ENCODE results near the gene SLC38A7. TPM values are rescaled to one million over a fixed set of nuclear protein-coding genes. Genes with fewer than 3 reads are reported as not detected.

Gene SLC38A7
- total RNA-seq, result 6.7 TPM

- Histone ChIP-seq H3K27me3 (ENCODE audit: insufficient read depth, low read length) (no peaks in the 10 kb centered on the region), H3K4me3 (ENCODE audit: low read length) (peak within 1 kb of the TSS; percentile 74), H3K9me3 (ENCODE audit: low read depth, low read length) (no peaks in the 10 kb centered on the region), H3K4me1 (ENCODE audit: insufficient read depth, low read length) (peaks cover 14% of the 10 kb centered on the region)
Measured at GRCh38 chr16:58684354-58685083, at the start of gene SLC38A7. Gene SLC38A7 (minus strand): TSS chr16:58684770. CDS start chr16:58680126, 4,644 bp downstream.

GRCh38 chr16:58733671-58734458 is 49.3 kb upstream of the SLC38A7 start, which contains the start of gene GOT2:
Gene GOT2 (minus strand): TSS chr16:58734316. CDS start chr16:58734228, 88 bp downstream.
- H3K27me3 ChIP-seq (ENCODE audit: insufficient read depth, low read length), result no peaks in the 10 kb centered on the region
- peaks cover 18% of the 10 kb centered on the region for H3K4me1 ChIP-seq (ENCODE audit: insufficient read depth, low read length)
- H3K9me3 ChIP-seq (ENCODE audit: low read depth, low read length), result no peaks in the 10 kb centered on the region
- H3K4me3 ChIP-seq (ENCODE audit: low read length), result peak within 1 kb of the TSS; percentile 84

DNA sequence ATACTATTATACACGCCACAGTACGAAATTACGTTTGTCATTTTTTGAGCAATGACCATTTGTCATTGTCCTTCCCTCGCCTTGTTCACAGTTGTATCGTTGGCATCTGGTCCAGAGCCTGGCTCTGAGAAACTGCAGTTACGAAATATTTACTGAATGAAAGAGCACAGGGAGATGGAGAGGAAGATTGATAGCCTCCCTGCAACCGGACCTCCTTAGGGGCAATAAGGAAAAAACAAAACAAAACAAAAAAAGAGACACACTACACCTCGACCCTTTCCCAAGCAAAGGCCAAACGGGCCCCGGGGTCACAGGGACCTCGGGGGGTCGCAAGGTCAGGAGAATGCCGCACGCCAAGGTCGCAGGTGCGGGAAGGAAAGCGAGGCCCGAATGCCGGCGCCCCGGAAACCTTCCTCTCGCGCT is 48.7 kb upstream of the SLC38A7 start:
- H3K27me3 ChIP-seq (ENCODE audit: insufficient read depth, low read length), result no peaks in the 10 kb centered on the region
- H3K9me3 ChIP-seq (ENCODE audit: low read depth, low read length), result no peaks in the 10 kb centered on the region
- H3K4me1 ChIP-seq (ENCODE audit: insufficient read depth, low read length), result peaks cover 18% of the 10 kb centered on the region
- peak overlapping the region; percentile 84 for H3K4me3 ChIP-seq (ENCODE audit: low read length)

DNA sequence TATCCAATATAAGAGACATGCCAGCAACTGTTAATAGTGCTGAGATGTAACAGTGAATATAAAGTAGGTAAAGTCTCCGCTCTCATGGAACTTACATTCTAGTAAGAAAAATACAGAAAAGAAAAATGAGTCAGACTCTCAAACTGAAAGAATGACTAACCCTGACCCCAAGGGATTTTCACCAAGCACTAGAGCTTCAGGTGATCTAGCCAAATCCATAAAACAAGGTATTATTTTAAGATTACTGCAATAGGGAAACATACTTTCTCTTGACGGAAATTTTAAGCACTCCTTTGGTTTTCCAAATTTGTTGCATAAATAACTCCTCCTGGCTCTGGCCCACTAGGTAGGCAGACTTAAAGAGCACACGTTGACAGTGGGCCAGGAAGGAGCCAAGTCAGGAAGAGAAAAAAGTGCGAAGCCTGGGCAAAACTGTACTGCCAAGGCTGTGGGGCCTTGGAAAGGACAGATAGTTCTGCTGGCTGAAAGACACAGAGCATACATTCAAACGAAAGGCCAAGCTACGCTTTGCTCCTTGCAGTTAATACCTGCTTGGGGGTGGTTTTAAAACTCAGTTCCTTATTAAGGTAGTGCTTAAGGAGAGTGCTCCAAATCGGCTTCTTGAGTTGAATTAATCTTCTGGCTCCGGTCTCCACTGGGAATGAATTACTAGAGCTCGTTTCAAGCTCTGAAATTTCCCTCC is 48.1 kb upstream of the SLC38A7 start:
- Histone ChIP-seq H3K27me3 (ENCODE audit: insufficient read depth, low read length) (no peaks in the 10 kb centered on the region), H3K9me3 (ENCODE audit: low read depth, low read length) (no peaks in the 10 kb centered on the region), H3K4me3 (ENCODE audit: low read length) (peak overlapping the region; percentile 84), H3K4me1 (ENCODE audit: insufficient read depth, low read length) (peaks cover 18% of the 10 kb centered on the region)

GRCh38 chr16:58730724-58731370 is 46.3 kb upstream of the SLC38A7 start:
- peaks cover 18% of the 10 kb centered on the region for H3K4me1 ChIP-seq (ENCODE audit: insufficient read depth, low read length)
- H3K9me3 ChIP-seq (ENCODE audit: low read depth, low read length), result no peaks in the 10 kb centered on the region
- no peaks in the 10 kb centered on the region for H3K27me3 ChIP-seq (ENCODE audit: insufficient read depth, low read length)
- H3K4me3 ChIP-seq (ENCODE audit: low read length), result no peak overlapping the region

DNA sequence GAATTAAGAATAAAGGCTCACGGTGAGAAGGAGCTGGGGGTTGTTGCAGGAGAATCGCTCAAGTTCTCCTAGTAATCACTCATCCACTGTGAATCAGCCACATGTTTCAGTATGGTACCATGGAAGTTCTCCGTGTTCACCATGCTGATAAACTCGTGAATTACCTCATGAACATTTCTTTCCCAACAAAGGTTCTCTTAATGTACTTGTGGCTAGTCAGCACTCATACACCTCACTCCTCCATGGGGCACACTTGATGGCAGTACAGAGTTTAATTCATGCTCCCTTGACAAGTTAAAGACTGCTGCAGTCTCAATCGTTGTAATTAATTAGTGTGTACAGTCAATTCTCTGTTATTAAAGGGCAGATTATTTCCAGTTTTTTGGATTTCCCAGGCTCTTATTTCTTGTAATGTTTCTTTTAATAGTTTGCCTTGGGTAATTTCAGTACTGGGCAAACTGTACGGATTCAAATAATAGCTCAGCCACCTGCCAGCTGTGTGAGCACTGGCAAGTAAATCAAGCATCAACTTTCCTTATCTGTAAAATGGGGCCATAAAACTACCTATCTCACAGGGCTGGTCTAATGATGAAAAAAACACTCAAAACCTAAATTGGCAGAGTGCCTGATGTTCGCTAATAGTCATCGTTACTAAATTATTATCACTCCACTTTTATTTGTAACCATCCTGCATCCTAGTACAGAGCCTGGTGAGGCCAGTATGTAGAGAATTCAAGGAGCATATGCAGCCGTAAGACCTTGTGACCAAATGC is 43.4 kb upstream of the SLC38A7 start:
- no peaks in the 10 kb centered on the region for H3K27me3 ChIP-seq (ENCODE audit: insufficient read depth, low read length)
- peaks cover 5% of the 10 kb centered on the region for H3K4me1 ChIP-seq (ENCODE audit: insufficient read depth, low read length)
- H3K9me3 ChIP-seq (ENCODE audit: low read depth, low read length), result no peaks in the 10 kb centered on the region
- no peak overlapping the region for H3K4me3 ChIP-seq (ENCODE audit: low read length)

GRCh38 chr16:58727028-58727781 is 42.6 kb upstream of the SLC38A7 start:
- Histone ChIP-seq H3K27me3 (ENCODE audit: insufficient read depth, low read length) (no peaks in the 10 kb centered on the region), H3K4me3 (ENCODE audit: low read length) (no peak overlapping the region), H3K4me1 (ENCODE audit: insufficient read depth, low read length) (no peaks in the 10 kb centered on the region), H3K9me3 (ENCODE audit: low read depth, low read length) (no peaks in the 10 kb centered on the region)

DNA sequence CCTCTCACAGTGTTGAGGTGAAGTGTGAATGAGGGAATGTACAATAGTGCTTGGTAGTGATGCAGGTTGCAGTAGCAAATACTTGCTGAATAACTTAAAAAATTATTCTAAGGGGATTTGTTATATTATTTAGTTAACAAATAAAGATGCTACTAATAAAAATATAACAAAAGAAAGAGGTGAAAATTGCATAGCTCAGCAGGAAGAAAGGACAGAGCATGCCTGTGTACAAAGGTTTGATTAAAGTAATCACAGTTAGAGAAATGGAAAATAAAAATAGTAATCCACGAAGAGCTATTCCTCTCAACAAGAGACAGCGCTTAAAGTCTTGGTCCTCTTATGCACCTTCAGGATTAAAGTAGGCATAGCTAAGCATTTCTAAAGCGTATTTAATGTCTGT is 38.5 kb upstream of the SLC38A7 start:
- Histone ChIP-seq H3K4me1 (ENCODE audit: insufficient read depth, low read length) (no peaks in the 10 kb centered on the region), H3K4me3 (ENCODE audit: low read length) (no peak overlapping the region), H3K27me3 (ENCODE audit: insufficient read depth, low read length) (no peaks in the 10 kb centered on the region), H3K9me3 (ENCODE audit: low read depth, low read length) (no peaks in the 10 kb centered on the region)

DNA sequence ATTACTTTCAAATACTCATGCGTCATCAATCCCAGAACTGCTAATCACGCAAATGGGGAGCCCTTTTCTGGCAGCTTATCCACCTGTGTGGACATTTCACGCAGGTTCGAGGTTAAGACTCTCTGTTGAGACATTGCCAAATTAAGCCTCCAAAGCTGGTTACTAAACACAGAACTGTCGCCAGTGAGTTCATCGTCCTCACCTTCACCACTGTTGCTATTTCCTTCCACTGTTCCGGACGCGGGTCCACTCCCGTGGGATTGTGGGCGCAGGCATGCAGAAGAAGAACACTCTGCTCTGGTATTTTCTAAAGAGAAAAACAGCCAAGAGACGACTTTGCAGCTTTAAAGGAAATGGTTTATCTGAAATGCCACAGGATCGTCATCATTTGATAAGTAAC is 33.4 kb upstream of the SLC38A7 start:
- H3K27me3 ChIP-seq (ENCODE audit: insufficient read depth, low read length), result no peaks in the 10 kb centered on the region

GRCh38 chr16:58716468-58716867 is 31.9 kb upstream of the SLC38A7 start:
- no peaks in the 10 kb centered on the region for H3K9me3 ChIP-seq (ENCODE audit: low read depth, low read length)
- no peaks in the 10 kb centered on the region for H3K4me1 ChIP-seq (ENCODE audit: insufficient read depth, low read length)
- no peak overlapping the region for H3K4me3 ChIP-seq (ENCODE audit: low read length)
- H3K27me3 ChIP-seq (ENCODE audit: insufficient read depth, low read length), result no peaks in the 10 kb centered on the region

More for the DNA sequence above, 33.4 kb upstream of the SLC38A7 start:
- Histone ChIP-seq H3K9me3 (ENCODE audit: low read depth, low read length) (no peaks in the 10 kb centered on the region), H3K4me3 (ENCODE audit: low read length) (no peak overlapping the region), H3K4me1 (ENCODE audit: insufficient read depth, low read length) (no peaks in the 10 kb centered on the region)

GRCh38 chr16:58713742-58714141 is 29.2 kb upstream of the SLC38A7 start:
- Histone ChIP-seq H3K9me3 (ENCODE audit: low read depth, low read length) (no peaks in the 10 kb centered on the region), H3K4me1 (ENCODE audit: insufficient read depth, low read length) (no peaks in the 10 kb centered on the region), H3K4me3 (ENCODE audit: low read length) (no peak overlapping the region), H3K27me3 (ENCODE audit: insufficient read depth, low read length) (no peaks in the 10 kb centered on the region)

GRCh38 chr16:58709333-58709732 is 24.8 kb upstream of the SLC38A7 start:
- Histone ChIP-seq H3K27me3 (ENCODE audit: insufficient read depth, low read length) (no peaks in the 10 kb centered on the region), H3K9me3 (ENCODE audit: low read depth, low read length) (no peaks in the 10 kb centered on the region), H3K4me3 (ENCODE audit: low read length) (no peak overlapping the region), H3K4me1 (ENCODE audit: insufficient read depth, low read length) (no peaks in the 10 kb centered on the region)

DNA sequence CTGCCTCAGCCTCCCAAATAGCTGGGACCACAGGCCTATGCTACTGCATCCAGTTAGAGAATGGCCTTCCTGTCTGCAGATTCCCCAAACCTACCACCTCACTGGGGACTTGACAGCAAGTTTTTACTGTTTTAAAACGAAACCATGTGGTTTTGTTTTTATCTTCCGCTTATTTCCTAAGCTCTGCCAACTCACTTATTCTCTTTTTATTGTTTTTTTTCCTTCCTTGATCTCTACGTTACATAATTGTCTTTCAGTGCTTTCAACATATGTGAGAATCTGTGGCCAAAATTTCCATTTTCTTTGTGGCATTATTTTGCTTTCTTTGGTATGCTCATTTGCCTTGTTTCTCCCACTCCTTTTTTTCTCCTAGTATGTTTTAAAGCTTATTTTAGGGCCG is 14.6 kb upstream of the SLC38A7 start:
- peaks cover 12% of the 10 kb centered on the region for H3K4me1 ChIP-seq (ENCODE audit: insufficient read depth, low read length)
- no peak overlapping the region for H3K4me3 ChIP-seq (ENCODE audit: low read length)
- H3K9me3 ChIP-seq (ENCODE audit: low read depth, low read length), result no peaks in the 10 kb centered on the region
- H3K27me3 ChIP-seq (ENCODE audit: insufficient read depth, low read length), result no peaks in the 10 kb centered on the region
